Astrocyte of the cerebellum (primary cell): ENCODE results near the gene MTUS2.

Experiments
- DNase-seq: peaks from one replicate; pipeline ENCODE4 v3.0.0-alpha.2; 2011; ENCODE audit warnings: low read depth
- H3K4me3 ChIP-seq: 2 replicates; pipeline ENCODE4 v1.5.1; 2011; ENCODE audit warnings: mild to moderate bottlenecking, low read depth, low read length, moderate library complexity
- in situ Hi-C: cut with HindIII; loops from 2 replicates; pipeline ENCODE4 v1.10.0; 2017; ENCODE audit warnings: low sequenced_read_pairs
- TF ChIP-seq, protein P1 (sequence below): IDR thresholded peaks from 2 replicates; pipeline ENCODE4 v1.5.1; 2012; ENCODE audit warnings: low read length, low read depth, moderate library complexity, mild to moderate bottlenecking; ENCODE audit errors: missing control alignments

MTUS2 gene

DNA sequence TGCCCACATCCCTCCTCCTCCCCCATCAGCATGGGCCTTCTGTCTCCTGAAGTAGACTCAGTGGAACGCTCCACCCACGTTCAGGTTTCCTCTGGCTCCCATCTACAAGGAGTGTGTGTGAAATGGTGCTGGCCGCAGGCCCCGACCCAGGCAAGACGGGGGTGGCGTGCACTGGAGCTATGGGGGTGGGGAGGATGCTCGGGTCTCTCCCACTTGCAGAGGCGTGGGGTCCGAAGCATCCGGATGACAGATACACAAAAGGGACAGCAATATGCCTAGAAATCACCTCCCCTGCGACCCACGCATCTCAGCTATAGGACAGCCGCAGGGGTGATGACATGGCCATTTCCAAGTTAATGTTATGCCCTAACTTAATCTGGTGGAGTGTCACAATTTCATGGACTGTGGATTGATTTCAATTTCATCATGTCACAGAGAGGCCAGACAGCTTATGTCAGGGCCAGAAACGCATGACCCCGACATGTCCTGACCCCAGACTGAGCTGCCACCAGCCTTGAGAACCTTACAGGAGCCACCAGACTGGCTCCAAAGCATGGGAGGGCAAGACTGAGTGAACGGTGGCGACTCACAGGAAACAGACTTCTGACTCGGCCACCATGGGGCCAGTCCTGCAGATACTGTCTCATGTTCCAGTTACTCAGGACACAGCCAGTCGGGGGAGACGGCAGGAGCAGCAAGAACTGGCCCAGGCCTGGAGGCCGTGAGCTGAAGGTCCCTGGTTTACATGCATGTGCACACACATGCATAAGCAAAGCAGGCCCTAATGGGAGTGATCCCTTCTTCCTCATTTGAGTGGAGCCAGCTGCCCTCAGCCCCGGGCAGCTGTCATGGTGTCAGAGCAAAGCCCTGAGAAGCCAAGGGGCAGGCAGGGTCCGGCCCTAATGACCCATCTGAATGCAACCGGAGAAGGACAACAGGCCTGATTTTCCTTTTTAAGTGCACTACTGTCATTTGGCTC is 693.2 kb downstream of the MTUS2 start:
- in situ Hi-C loops = no loop called here
- TF ChIP-seq, protein P1, sequence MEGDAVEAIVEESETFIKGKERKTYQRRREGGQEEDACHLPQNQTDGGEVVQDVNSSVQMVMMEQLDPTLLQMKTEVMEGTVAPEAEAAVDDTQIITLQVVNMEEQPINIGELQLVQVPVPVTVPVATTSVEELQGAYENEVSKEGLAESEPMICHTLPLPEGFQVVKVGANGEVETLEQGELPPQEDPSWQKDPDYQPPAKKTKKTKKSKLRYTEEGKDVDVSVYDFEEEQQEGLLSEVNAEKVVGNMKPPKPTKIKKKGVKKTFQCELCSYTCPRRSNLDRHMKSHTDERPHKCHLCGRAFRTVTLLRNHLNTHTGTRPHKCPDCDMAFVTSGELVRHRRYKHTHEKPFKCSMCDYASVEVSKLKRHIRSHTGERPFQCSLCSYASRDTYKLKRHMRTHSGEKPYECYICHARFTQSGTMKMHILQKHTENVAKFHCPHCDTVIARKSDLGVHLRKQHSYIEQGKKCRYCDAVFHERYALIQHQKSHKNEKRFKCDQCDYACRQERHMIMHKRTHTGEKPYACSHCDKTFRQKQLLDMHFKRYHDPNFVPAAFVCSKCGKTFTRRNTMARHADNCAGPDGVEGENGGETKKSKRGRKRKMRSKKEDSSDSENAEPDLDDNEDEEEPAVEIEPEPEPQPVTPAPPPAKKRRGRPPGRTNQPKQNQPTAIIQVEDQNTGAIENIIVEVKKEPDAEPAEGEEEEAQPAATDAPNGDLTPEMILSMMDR = no peak
- no peak overlapping the region for H3K4me3 ChIP-seq
- DNase-seq = no peak

DNA sequence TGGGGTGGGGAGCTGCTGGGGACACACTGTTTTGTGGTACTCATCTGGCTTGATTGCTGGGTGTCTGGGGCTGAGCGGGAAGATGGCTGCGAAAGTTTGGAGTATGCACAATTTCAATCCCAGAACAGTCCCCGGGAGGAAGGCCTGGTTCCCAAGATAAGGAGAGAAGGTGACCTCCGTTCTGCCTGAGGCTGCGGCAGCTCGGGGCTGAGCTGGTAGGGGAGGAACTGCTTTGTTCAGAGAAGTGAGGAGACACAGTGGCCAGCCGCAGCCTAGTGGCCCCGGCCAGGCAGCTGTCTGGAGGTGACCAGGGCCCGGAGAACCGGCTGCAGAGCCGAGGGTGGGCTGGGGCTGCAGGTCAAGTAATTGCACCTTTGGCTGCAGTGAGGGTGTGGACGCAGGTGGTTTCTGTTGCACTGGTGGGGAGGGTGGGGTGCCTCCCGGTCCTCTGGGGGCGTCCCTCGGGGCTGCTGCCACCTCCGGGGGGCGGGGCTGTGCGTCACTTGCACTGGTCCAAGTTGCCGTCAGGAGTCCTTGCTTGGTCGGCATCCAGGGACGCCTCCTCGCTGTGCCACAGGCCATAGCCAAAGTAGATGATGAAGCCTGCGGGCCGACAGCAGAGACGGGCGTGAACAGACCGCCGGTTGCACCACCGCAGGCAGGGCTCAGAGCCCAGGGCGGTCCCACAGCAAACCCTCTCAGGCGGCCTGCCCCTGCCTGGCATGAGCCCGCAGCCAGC is 694.0 kb downstream of the MTUS2 start:
- no peak for DNase-seq
- H3K4me3 ChIP-seq = no peak overlapping the region
- in situ Hi-C loops = no loop called here
- TF ChIP-seq, protein P1 = no peak

DNA sequence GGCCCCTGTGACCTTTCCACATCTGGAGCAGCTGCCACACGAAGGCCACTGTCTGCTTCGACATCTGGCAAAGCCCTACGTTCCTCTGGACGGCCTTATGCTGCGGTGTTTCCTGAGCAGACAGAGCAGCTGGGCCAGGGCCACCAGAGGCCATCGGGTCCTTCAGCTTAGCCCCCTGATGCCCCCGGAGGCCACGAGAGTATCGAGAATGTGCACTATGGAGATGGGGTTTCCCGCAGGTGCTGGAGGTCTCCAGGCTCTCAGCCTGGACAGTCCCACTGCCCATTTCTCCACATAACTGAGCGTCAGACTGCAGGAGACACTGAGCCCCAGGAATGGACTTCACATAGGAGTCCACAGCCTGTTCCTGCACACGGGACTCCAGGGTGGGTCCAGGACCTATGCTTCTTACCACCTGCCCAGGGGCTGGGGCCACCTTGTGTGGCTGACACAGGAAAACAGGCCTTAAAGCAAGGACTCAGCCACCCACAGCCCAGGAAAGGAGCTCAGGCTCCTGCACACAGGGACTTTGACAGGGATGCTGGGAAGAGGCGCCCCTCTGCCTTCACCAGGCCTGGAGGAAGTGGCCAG is 694.7 kb downstream of the MTUS2 start:
- TF ChIP-seq, protein P1 = no peak
- no peak for DNase-seq
- in situ Hi-C loops = no loop called here
- no peak overlapping the region for H3K4me3 ChIP-seq

DNA sequence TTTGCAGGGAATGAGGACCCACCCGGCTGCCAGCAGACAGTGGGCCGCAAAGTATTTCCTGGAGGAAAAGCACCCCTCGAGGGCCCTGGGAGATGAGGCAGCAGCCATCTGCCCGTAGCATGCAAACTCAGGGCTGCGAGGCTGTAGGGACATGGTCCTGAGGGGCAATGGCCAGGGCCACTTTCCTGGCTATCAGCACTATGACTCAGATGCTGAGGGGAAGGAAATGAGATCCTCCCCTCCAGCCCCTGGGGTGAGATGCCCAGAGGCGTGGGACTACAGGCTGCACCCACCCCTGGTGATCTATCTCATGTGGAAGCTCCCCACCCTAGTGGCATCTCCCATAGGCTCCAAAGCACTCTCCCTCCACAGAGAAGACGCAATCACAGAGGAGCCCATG is 695.2 kb downstream of the MTUS2 start:
- in situ Hi-C loops = no loop called here
- TF ChIP-seq, protein P1 = no peak
- no peak for DNase-seq
- H3K4me3 ChIP-seq = no peak overlapping the region

DNA sequence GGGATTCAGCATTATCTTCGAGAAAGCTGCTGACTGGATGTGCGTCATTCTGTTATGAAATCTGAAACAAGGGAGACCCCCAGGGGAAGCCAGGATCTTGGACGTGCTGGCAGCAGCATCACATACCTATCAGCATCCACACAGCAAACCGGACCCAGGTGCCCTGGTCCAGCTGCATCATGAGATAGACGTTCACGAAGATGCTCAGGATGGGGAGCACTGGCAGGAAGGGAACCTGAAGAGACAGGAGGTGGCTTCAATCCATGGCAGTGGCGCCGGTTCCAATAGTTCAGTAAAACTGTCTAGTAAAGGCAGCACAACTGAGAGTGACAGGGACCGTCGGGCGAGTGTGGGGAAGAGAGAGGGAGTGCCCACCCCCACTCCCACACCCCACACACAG is 695.9 kb downstream of the MTUS2 start:
- TF ChIP-seq, protein P1 = no peak
- H3K4me3 ChIP-seq = no peak overlapping the region
- DNase-seq = no peak
- in situ Hi-C loops = no loop called here

DNA sequence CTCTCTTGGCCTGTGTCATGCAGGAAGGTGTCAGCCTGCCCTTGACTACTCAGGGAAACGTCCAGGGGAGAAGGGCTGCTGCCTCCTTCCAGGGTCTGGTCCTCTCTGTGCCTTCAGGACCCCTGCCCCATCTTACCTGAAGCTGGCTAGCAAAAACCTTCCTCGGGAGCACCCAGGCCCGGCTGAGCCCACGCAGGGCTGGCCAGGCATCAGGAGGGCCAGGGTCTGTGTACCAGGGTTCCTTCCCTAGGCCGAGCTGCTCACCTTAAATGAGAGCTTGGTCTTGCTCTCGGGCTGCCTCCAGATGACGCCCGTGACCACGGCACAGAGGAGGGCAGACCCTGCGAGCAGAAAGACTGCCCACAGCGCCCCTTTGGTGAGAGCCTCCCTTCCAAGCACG is 696.7 kb downstream of the MTUS2 start:
- in situ Hi-C loops = no loop called here
- DNase-seq = no peak
- TF ChIP-seq, protein P1 = no peak
- H3K4me3 ChIP-seq = no peak overlapping the region
